Body of pancreas (tissue), 4 donors: ENCODE data around the gene PLEKHA6. TPM values are rescaled to one million over a fixed set of nuclear protein-coding genes. Genes with fewer than 3 reads are reported as not detected.

Source experiments
- ATAC-seq: fragments of 150-250 bp; one replicate; pipeline ENCODE4 v1.9.1; 2016
- DNase-seq, 4 donors: peaks; one replicate each; pipeline ENCODE4 v3.0.0-alpha.2; 2019
- H3K27ac ChIP-seq, 4 donors: fragments of 200-600 bp; sonication (generic); 1 replicate in 3 of 4; 2 replicates in 1 of 4; pipeline versions ENCODE4 v1.5.1 to v1.6.1; 2016 to 2019; ENCODE audit warnings: mild to moderate bottlenecking in 1 of 4, mixed read lengths in 1 of 4, moderate library complexity in 1 of 4
- H3K27me3 ChIP-seq, 2 donors: fragments of 200-600 bp; sonication (generic); one replicate each; pipeline ENCODE4 v1.6.0; 2016; ENCODE audit warnings: mild to moderate bottlenecking in 1 of 2
- H3K36me3 ChIP-seq, 2 donors: fragments of 200-600 bp; sonication (generic); replicated peaks in 1 of 2; 2 replicates each; pipeline ENCODE4 v1.5.1; 2016; ENCODE audit warnings: low read depth in 2 of 2; ENCODE audit not compliant: insufficient read depth in 1 of 2
- H3K4me1 ChIP-seq: fragments of 200-600 bp; sonication (generic); one replicate; pipeline ENCODE4 v1.6.0; 2016
- H3K4me3 ChIP-seq, 2 donors: fragments of 200-600 bp; sonication (generic); 1 replicate in 1 of 2; 2 replicates in 1 of 2; pipeline ENCODE4 v1.5.1; 2016 to 2019
- H3K9me3 ChIP-seq, 3 donors: fragments of 200-600 bp; sonication (generic); 1 replicate in 2 of 3; 2 replicates in 1 of 3; pipeline ENCODE4 v1.5.1; 2016
- POLR2A ChIP-seq, 3 donors: fragments of 450-650 bp; IDR thresholded peaks; one replicate each; pipeline ENCODE4 v1.6.1; 2016; ENCODE audit warnings: antibody characterized with exemption in 3 of 3, mild to moderate bottlenecking in 2 of 3
- WGBS, 2 donors: methylation state at CpG; one replicate each; pipeline ENCODE4 v1.1.5; 2017; 5-methylcytosine and 5-hydroxymethylcytosine counted together
- intact Hi-C: fragments of 100-400 bp; cut with DNase I; formaldehyde crosslinking; loops from one replicate; pipeline ENCODE4 v1.15.1; 2023
- total RNA-seq, 2 donors: library from RNA; depleted of rRNA; stranded (reverse); fragments of >200 nt; gene quantifications; one replicate each; pipeline ENCODE4 v1.1.0, GENCODE V29; 2016
- TF ChIP-seq, protein P1 (sequence below), 7 experiments: fragments of 450-650 bp in 4 of 7; fragments of 200-600 bp in 3 of 7; sonication (generic) in 3 of 7; IDR thresholded peaks; one replicate each; pipeline ENCODE4 v1.5.1; 2016 to 2019; ENCODE audit warnings: antibody characterized with exemption in 7 of 7

The PLEKHA6 gene
- total RNA-seq, 2 donors from 2014 or later, result 10.9 to 20.4 TPM

DNA sequence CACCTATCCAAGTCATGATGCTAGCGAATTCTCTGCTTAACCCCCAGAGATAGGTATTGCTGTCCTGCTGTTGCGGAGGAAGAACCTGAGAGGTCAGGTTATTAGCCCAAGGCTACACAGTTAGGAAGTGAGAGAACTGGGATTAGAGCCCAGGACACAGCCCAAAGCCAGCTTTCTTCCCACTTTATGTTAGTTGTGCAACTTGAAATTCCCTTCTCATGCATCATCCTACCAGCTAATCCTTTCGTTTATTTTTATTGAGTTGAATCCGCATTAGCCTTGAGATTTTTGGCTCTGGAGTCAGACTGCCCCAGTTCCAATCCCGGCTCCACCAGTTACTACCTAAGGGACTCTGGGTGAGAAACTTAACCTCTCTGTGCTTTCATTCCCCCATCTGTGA is 65.4 kb downstream of the PLEKHA6 start:
- no peaks in the 10 kb centered on the region for H3K9me3 ChIP-seq
- DNase-seq (peak in 1 of 4 donors; percentile 45), ATAC-seq (peak; percentile 72)
- peaks cover 16% of the 10 kb centered on the region for H3K4me1 ChIP-seq
- no peaks in the 10 kb centered on the region for H3K36me3 ChIP-seq
- H3K4me3 ChIP-seq, result no peak overlapping the region
- peak overlapping the region in 1 of 4 donors; percentile 31 for H3K27ac ChIP-seq
- no peak for TF ChIP-seq POLR2A (IDR thresholded peaks at IDR 0.05)
- TF ChIP-seq, protein P1, sequence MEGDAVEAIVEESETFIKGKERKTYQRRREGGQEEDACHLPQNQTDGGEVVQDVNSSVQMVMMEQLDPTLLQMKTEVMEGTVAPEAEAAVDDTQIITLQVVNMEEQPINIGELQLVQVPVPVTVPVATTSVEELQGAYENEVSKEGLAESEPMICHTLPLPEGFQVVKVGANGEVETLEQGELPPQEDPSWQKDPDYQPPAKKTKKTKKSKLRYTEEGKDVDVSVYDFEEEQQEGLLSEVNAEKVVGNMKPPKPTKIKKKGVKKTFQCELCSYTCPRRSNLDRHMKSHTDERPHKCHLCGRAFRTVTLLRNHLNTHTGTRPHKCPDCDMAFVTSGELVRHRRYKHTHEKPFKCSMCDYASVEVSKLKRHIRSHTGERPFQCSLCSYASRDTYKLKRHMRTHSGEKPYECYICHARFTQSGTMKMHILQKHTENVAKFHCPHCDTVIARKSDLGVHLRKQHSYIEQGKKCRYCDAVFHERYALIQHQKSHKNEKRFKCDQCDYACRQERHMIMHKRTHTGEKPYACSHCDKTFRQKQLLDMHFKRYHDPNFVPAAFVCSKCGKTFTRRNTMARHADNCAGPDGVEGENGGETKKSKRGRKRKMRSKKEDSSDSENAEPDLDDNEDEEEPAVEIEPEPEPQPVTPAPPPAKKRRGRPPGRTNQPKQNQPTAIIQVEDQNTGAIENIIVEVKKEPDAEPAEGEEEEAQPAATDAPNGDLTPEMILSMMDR (IDR thresholded peaks at IDR 0.05), result no peak
- H3K27me3 ChIP-seq, result no peaks in the 10 kb centered on the region
- intact Hi-C loops, result no loop called here
- WGBS, 2 donors, result 50 to 59% methylated on average over 5 of the region's 5 CpGs

DNA sequence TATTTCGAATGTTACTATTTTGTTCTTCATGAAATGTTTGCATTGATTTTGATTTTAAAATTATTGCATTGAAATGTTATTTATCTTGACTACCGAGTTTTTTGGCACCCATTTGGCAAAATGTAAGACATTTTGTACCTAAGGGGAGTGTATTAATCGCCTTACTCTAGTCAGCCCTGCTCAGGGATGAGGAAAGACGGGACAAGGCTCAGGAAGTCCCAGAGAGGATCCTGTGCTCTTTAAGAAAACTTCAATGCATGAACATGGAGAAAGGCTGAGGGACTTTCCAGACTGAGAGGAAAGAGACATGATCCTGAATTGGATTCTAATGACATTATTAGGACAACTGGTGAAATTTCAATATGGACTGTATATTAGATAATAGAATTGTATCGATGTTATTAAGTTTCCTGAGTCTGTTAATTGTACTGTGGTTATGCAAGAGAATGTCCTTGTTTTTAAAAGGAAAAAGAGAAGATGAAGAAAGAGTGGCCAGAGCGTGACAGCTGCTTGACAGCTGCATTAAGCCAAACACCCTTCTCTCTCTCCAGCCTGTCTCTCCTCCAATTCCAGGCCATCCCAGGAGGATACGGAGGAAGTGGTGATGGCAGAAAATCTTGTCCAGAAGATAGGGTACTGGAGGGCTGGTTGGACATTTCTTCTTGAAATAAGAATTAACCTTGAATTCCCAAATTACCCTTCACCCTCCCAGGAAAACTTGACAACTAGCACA is 66.0 kb downstream of the PLEKHA6 start:
- H3K36me3 ChIP-seq, result no peaks in the 10 kb centered on the region
- peaks cover 22% of the 10 kb centered on the region for H3K4me1 ChIP-seq
- no peak overlapping the region for H3K4me3 ChIP-seq
- DNase-seq, result no peak
- H3K27ac ChIP-seq, result peak overlapping the region in 1 of 4 donors; percentile 31
- intact Hi-C loops, result no loop called here
- no peaks in the 10 kb centered on the region for H3K27me3 ChIP-seq
- TF ChIP-seq, protein P1 (IDR thresholded peaks at IDR 0.05), result no peak
- no peak for TF ChIP-seq POLR2A (IDR thresholded peaks at IDR 0.05)
- 77% methylated on average over 7 of the region's 7 CpGs for WGBS, 2 donors
- peak; percentile 36 for ATAC-seq
- no peaks in the 10 kb centered on the region for H3K9me3 ChIP-seq

DNA sequence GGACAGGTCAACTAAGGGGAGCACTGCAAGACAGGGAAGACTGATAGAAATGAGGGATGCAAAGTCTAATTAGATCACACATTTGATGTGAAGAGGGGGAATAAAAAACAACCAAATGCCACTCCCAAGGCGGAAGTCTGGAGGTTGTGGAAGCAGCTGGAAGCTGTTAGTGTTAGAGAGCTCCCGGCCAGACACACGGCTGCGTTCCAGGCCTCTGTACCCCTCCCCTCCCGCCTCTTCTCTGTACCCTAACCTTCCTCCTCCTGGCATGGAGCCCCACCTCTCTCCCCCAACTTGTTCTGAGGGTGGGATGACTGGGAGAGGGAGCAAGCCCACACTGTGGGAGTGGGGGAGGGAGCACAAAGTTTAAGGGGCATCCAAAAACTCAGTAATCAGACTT is 67.0 kb downstream of the PLEKHA6 start:
- Histone ChIP-seq H3K9me3 (no peaks in the 10 kb centered on the region), H3K27me3 (no peaks in the 10 kb centered on the region), H3K4me1 (peaks cover 33% of the 10 kb centered on the region), H3K27ac (no peak overlapping the region), H3K36me3 (no peaks in the 10 kb centered on the region), H3K4me3 (no peak overlapping the region)
- ATAC-seq (no peak), DNase-seq (no peak)
- intact Hi-C loops, result no loop called here
- WGBS, 2 donors, result 77 to 78% methylated on average over 5 of the region's 5 CpGs
- TF ChIP-seq POLR2A (IDR thresholded peaks at IDR 0.05), result no peak
- TF ChIP-seq, protein P1 (IDR thresholded peaks at IDR 0.05), result no peak

DNA sequence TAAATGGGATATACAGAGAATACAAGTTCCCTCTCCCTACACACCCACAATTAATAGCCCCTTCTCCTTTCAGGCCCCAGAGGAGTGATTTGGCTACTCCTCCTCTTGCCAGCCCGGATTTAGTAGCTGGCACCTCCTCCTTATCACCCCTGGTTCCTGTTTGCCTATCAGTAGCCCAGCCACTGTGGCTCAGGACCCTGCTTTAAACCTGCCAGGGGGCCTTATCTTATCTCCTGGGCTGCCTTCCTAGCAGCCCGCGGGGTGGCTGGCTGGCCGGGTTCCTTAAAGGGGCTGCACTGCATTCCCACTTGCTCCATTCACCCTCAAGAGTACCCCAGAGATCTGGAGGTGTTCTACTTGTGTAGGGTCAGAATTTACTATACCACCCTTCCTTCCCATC is 70.4 kb downstream of the PLEKHA6 start:
- Histone ChIP-seq H3K27me3 (no peaks in the 10 kb centered on the region), H3K4me1 (peaks cover 52% of the 10 kb centered on the region), H3K36me3 (no peaks in the 10 kb centered on the region), H3K9me3 (no peaks in the 10 kb centered on the region), H3K4me3 (no peak overlapping the region), H3K27ac (peak overlapping the region; percentile 32 to 92 (median 58))
- DNase-seq (peak in 1 of 4 donors; percentile 46), ATAC-seq (no peak)
- intact Hi-C loops, result no loop called here
- TF ChIP-seq, protein P1 (IDR thresholded peaks at IDR 0.05), result no peak
- TF ChIP-seq POLR2A (IDR thresholded peaks at IDR 0.05), result no peak
- WGBS, 2 donors, result 6 to 12% methylated on average over 4 of the region's 4 CpGs
